Neural crest cell (in vitro differentiated cells): ENCODE measurements around the gene TNIK. TPM values are rescaled to one million over a fixed set of nuclear protein-coding genes. Genes with fewer than 3 reads are reported as not detected.
"Not testable (repeated sequence)": the region's sequence is repeated elsewhere in the genome, so short reads cannot be mapped to it uniquely, and the experiment has no call there.

ENCODE experiments used
- DNase-seq: peaks from one replicate; pipeline ENCODE4 v3.0.0; 2021; ENCODE audit warnings: low read depth, mixed read lengths, low spot score
- H3K27ac Mint-ChIP-seq: one replicate; pipeline ENCODE4 v1.8.0; 2021; ENCODE audit warnings: mild to moderate bottlenecking, mixed read lengths; ENCODE audit not compliant: unreplicated experiment
- H3K27me3 Mint-ChIP-seq: 2 replicates; pipeline ENCODE4 v1.8.0; 2021; ENCODE audit warnings: low read depth, mild to moderate bottlenecking, mixed read lengths
- H3K36me3 Mint-ChIP-seq: 2 replicates; pipeline ENCODE4 v1.8.0; 2021; ENCODE audit warnings: low read depth, mild to moderate bottlenecking, mixed read lengths
- H3K4me1 Mint-ChIP-seq: 2 replicates; pipeline ENCODE4 v1.8.0; 2021; ENCODE audit warnings: mixed read lengths
- H3K4me3 Mint-ChIP-seq: one replicate; pipeline ENCODE4 v1.8.0; 2021; ENCODE audit warnings: mild to moderate bottlenecking, mixed read lengths
- H3K9me3 Mint-ChIP-seq: 2 replicates; pipeline ENCODE4 v1.8.0; 2021; ENCODE audit warnings: mixed read lengths
- total RNA-seq: library from RNA; stranded (reverse); gene quantifications from 2 replicates; pipeline ENCODE4 v1.2.1, GENCODE V29; 2021
- TF ChIP-seq, protein P1 (sequence below): fragments of 200-600 bp; sonication (generic); conservative IDR thresholded peaks from 2 replicates; pipeline ENCODE4 v1.5.0; 2021; ENCODE audit warnings: antibody characterized with exemption, mild to moderate bottlenecking

The TNIK gene
- total RNA-seq, 1 donor from 2014 or later: 32.3 TPM

DNA sequence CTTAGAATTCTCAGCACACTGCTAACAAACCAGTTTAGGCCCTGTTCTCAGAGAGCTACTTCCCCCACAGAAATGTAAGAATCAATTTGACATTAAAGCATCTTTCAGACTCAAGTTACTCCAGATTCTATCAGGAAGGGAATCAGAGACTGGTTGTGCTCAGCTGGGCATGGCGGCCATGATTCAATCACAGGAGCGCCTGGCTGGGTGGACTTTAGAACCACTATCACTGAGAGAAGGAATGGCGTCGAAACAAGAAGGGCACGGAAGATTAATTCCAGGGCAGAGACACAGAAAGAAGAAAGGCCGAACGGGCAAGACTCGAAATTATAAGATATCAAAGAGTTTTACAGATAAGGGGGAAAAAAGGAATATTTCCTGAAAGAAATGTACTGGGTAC lies 6.2 kb downstream of the TNIK start:
- no peak overlapping the region for H3K4me3 Mint-ChIP-seq
- peaks cover 16% of the 10 kb centered on the region for H3K27me3 Mint-ChIP-seq
- TF ChIP-seq, protein P1, sequence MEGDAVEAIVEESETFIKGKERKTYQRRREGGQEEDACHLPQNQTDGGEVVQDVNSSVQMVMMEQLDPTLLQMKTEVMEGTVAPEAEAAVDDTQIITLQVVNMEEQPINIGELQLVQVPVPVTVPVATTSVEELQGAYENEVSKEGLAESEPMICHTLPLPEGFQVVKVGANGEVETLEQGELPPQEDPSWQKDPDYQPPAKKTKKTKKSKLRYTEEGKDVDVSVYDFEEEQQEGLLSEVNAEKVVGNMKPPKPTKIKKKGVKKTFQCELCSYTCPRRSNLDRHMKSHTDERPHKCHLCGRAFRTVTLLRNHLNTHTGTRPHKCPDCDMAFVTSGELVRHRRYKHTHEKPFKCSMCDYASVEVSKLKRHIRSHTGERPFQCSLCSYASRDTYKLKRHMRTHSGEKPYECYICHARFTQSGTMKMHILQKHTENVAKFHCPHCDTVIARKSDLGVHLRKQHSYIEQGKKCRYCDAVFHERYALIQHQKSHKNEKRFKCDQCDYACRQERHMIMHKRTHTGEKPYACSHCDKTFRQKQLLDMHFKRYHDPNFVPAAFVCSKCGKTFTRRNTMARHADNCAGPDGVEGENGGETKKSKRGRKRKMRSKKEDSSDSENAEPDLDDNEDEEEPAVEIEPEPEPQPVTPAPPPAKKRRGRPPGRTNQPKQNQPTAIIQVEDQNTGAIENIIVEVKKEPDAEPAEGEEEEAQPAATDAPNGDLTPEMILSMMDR: no peak
- H3K9me3 Mint-ChIP-seq: no peaks in the 10 kb centered on the region
- H3K27ac Mint-ChIP-seq: no peak overlapping the region
- no peak for DNase-seq
- H3K36me3 Mint-ChIP-seq: no peaks in the 10 kb centered on the region
- H3K4me1 Mint-ChIP-seq: peaks cover 45% of the 10 kb centered on the region

DNA sequence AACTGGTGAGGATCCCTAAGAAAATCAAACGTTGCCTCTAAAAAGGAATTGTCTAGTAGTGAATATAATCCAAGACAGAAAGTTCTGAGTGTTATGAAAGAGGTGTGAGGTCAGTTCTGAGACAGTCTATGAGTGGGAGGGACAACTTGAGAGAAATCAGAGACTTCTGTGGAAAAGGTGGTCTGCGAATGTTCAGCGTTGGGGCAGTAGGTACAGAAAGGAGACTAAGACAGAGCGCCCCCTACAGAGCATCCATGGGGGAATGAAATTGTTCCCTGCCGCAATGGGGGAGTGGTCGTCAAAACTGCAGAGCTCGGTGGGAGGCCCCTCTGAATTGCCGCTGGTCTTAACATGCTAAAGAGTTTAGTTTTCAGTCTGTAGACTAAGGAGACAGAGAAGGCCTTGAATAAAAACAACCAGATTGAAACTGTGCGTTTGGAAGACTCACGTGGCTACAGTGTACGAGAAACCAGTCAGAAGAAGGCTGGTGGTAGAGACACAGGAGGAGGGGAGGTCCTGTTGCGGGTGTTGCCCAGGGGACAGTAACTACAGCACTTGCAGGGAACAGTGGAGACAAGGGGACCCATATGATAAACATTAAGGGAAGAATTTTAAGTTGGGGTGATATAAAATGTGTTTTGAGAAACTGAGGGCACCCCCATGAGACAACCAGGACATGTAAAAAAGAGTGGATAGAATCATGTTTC lies 6.9 kb downstream of the TNIK start:
- Mint-ChIP-seq H3K9me3 (no peaks in the 10 kb centered on the region), H3K27me3 (peaks cover 9% of the 10 kb centered on the region), H3K27ac (no peak overlapping the region), H3K4me1 (peaks cover 37% of the 10 kb centered on the region), H3K36me3 (no peaks in the 10 kb centered on the region), H3K4me3 (no peak overlapping the region)
- TF ChIP-seq, protein P1: peak; percentile 51
- peak; percentile 54 for DNase-seq

GRCh38 chr3:171452328-171452727 lies 7.9 kb downstream of the TNIK start:
- Mint-ChIP-seq H3K27ac (no peak overlapping the region), H3K9me3 (no peaks in the 10 kb centered on the region), H3K36me3 (no peaks in the 10 kb centered on the region)

DNA sequence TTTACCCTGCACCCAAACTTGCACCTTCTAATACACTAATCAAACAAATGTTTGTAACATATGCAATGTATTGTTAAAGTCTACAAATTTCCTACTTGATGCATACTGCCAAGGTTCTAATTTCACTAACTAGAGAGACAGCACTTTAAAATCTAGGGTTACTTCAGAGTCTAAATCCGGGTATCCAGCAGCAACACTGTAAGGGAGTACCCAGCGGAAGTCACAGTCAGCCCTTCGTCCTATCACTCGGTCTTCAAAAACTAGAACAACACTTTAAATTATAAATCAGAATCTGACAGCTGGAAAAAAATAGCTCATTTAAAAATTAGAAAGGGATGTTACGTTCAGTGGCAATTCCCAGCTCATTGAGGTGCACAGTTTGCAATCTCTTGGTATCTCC lies 8.3 kb downstream of the TNIK start:
- Mint-ChIP-seq H3K9me3 (no peaks in the 10 kb centered on the region), H3K27ac (no peak overlapping the region), H3K36me3 (no peaks in the 10 kb centered on the region), H3K4me1 (peaks cover 23% of the 10 kb centered on the region), H3K27me3 (no peaks in the 10 kb centered on the region), H3K4me3 (no peak overlapping the region)
- no peak for DNase-seq
- TF ChIP-seq, protein P1: no peak

More at GRCh38 chr3:171452328-171452727, 7.9 kb downstream of the TNIK start:
- TF ChIP-seq, protein P1: no peak
- DNase-seq: no peak
- Mint-ChIP-seq H3K4me3 (no peak overlapping the region), H3K4me1 (peaks cover 27% of the 10 kb centered on the region), H3K27me3 (no peaks in the 10 kb centered on the region)

DNA sequence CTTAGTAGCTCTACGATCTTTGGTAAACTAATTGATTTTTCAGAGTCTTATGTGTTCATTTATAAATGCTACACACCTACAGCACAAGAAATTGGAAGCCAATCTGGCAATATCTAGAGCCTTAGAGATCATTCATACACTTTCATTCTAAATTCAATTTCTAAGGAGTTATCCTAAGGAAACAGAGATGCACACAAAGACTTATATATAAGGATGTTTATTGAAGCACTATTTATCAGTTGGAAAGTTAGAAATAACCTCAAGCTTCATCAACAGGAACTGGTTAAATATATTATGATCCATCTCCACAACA lies 12.7 kb downstream of the TNIK start:
- not testable (repeated sequence) for H3K36me3 Mint-ChIP-seq, DNase-seq, H3K4me3 Mint-ChIP-seq, H3K27ac Mint-ChIP-seq, H3K27me3 Mint-ChIP-seq, H3K9me3 Mint-ChIP-seq
- peaks cover 29% of the 10 kb centered on the region for H3K4me1 Mint-ChIP-seq

DNA sequence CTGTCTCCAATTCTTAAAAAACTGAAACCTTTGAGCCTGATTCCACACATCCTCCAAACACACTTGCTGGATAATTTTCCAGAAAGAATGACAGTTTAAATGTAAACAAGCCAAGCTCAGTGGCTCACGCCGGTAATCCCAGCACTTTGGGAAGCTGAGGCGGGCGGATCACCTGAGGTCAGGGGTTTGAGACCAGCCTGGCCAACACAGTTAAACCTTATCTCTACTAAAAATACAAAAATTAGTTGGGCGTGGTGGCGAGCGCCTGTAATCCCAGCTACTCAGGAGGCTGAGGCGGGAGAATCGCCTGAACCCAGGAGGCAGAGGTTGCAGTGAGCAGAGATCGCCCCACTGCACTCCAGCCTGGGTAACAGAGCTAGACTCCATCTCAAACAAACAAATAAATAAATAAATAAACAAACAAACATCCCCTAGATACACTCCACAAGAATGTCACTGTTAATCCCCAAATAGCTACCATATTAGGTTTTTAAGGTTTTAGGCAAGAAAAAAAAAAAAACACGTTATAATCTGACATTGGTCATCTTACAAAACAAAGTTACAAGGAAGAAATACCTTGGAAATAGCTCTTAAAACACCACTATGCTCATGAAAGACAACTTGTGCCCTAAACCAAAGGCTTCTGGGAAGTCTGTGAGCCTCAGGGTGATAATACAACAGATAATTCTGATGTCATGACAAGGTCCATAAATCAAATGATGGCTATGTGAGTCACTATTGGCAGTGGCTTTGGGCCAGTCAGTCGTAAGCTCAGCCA lies 13.2 kb downstream of the TNIK start:
- H3K4me3 Mint-ChIP-seq: no peak overlapping the region
- no peaks in the 10 kb centered on the region for H3K27me3 Mint-ChIP-seq
- no peak for DNase-seq
- TF ChIP-seq, protein P1: no peak
- H3K4me1 Mint-ChIP-seq: peaks cover 33% of the 10 kb centered on the region
- no peaks in the 10 kb centered on the region for H3K36me3 Mint-ChIP-seq
- H3K9me3 Mint-ChIP-seq: no peaks in the 10 kb centered on the region
- H3K27ac Mint-ChIP-seq: no peak overlapping the region
